Osteoblast (primary cell): ENCODE data around the gene SORCS3. TPM values are rescaled to one million over a fixed set of nuclear protein-coding genes. Genes with fewer than 3 reads are reported as not detected.

ENCODE experiments used
- DNase-seq: peaks from one replicate; pipeline ENCODE4 v3.0.0; 2011; ENCODE audit warnings: low spot score, mixed read lengths; ENCODE audit not compliant: insufficient read length; ENCODE audit errors: missing footprints
- H2AFZ ChIP-seq: 2 replicates; pipeline ENCODE4 v1.6.0; 2011; ENCODE audit warnings: mild to moderate bottlenecking, low read length
- H3K27ac ChIP-seq: 2 replicates; pipeline ENCODE4 v1.5.1; 2011; ENCODE audit warnings: mild to moderate bottlenecking, low read depth, low read length, moderate library complexity
- H3K27me3 ChIP-seq: 2 replicates; pipeline ENCODE4 v1.6.0; 2012; ENCODE audit warnings: mild to moderate bottlenecking, control low read depth, inconsistent platforms, low read length, moderate library complexity; ENCODE audit not compliant: insufficient read depth
- H3K36me3 ChIP-seq: 2 replicates; pipeline ENCODE4 v1.5.1; 2011; ENCODE audit warnings: mild to moderate bottlenecking, low read length, control low read depth, moderate library complexity; ENCODE audit not compliant: insufficient read depth
- H3K4me1 ChIP-seq: 2 replicates; pipeline ENCODE4 v1.5.1; 2011; ENCODE audit warnings: mild to moderate bottlenecking, low read length, control low read depth, moderate library complexity; ENCODE audit not compliant: insufficient read depth
- H3K4me2 ChIP-seq: 2 replicates; pipeline ENCODE4 v1.6.0; 2011; ENCODE audit warnings: mild to moderate bottlenecking, low read length; ENCODE audit not compliant: insufficient read depth
- H3K4me3 ChIP-seq: fragments of 200-600 bp; sonication (generic); 3 replicates; pipeline ENCODE4 v1.5.1; 2012; ENCODE audit warnings: mild to moderate bottlenecking, low read length, inconsistent platforms; ENCODE audit not compliant: insufficient read depth
- H3K79me2 ChIP-seq: 2 replicates; pipeline ENCODE4 v1.6.0; 2012; ENCODE audit warnings: mild to moderate bottlenecking, low read length, control low read depth, inconsistent platforms; ENCODE audit not compliant: insufficient read depth
- H3K9me3 ChIP-seq: 2 replicates; pipeline ENCODE4 v1.5.1; 2011; ENCODE audit warnings: low read depth, low read length, control low read depth
- H4K20me1 ChIP-seq: 2 replicates; pipeline ENCODE4 v1.6.0; 2012; ENCODE audit warnings: mild to moderate bottlenecking, low read length, control low read depth; ENCODE audit not compliant: insufficient read depth
- total RNA-seq: library from RNA; depleted of rRNA; stranded (reverse); fragments of >200 nt; gene quantifications from 2 replicates; pipeline ENCODE4 v1.2.3, GENCODE V29; 2012
- TF ChIP-seq, protein P1 (sequence below): IDR thresholded peaks from 2 replicates; pipeline ENCODE4 v1.5.1; 2011; ENCODE audit warnings: mild to moderate bottlenecking, low read depth, low read length, moderate library complexity; ENCODE audit errors: extremely low read depth

Gene SORCS3
- total RNA-seq, 1 donor, result not detected

DNA sequence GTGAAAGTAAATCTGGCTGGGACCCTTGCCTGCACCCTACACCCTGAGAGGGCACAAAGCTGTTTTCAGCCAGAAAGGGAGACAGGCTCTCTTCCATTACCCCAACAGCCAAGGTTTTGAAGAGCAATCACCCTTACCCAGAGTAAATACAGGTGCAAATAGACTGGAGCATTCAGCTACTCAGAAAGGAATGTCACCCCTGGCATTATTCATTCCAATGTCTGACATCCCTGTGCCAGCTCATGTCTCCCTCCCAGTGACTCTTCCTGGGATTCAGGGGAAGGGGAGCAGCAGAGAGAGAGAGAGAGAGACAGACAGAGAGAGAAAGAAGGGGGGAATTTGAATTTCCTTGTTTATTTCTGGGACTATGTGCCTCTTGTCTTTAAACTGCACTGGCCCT is 611.8 kb downstream of the SORCS3 start:
- Histone ChIP-seq H3K4me2 (no peak overlapping the region), H3K36me3 (no peaks in the 10 kb centered on the region), H2AFZ (no peak overlapping the region), H4K20me1 (no peaks in the 10 kb centered on the region), H3K4me1 (no peaks in the 10 kb centered on the region), H3K9me3 (no peaks in the 10 kb centered on the region), H3K27me3 (no peaks in the 10 kb centered on the region), H3K4me3 (no peak overlapping the region), H3K79me2 (no peaks in the 10 kb centered on the region), H3K27ac (no peak overlapping the region)
- no peak for DNase-seq
- TF ChIP-seq, protein P1, sequence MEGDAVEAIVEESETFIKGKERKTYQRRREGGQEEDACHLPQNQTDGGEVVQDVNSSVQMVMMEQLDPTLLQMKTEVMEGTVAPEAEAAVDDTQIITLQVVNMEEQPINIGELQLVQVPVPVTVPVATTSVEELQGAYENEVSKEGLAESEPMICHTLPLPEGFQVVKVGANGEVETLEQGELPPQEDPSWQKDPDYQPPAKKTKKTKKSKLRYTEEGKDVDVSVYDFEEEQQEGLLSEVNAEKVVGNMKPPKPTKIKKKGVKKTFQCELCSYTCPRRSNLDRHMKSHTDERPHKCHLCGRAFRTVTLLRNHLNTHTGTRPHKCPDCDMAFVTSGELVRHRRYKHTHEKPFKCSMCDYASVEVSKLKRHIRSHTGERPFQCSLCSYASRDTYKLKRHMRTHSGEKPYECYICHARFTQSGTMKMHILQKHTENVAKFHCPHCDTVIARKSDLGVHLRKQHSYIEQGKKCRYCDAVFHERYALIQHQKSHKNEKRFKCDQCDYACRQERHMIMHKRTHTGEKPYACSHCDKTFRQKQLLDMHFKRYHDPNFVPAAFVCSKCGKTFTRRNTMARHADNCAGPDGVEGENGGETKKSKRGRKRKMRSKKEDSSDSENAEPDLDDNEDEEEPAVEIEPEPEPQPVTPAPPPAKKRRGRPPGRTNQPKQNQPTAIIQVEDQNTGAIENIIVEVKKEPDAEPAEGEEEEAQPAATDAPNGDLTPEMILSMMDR, result no peak

DNA sequence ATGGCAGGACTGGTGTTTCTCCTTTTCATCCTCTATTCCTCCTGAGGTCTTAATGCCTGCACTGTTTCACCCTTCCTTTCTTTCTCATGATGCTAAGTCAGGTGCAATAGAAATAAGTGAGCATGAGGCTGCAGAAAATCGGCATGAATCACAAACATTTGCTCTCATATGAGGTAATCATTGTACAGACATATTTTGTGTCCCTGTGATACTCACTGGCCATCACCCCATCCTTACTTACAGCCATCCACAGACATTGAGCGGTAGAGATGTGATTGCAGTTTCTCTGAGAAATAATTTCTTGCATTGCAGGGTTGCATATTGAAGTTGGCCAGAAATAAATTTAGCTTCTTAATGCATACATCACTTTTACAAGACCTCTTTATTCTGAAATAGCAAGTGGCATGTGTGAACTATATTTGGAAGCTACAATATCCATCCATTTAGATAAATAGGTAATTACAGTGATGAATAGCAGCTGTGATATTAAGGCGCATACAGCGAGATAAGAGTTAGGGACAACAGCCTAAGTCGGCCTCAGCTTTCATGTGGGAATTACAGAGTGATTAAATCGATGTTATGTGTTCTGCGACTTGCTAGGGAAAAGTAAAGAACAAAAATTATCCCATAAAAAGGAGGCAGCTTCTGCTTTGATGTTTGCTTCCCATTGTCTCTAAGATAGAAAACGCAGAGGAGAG is 612.6 kb downstream of the SORCS3 start:
- Histone ChIP-seq H2AFZ (no peak overlapping the region), H3K4me3 (no peak overlapping the region), H4K20me1 (no peaks in the 10 kb centered on the region), H3K36me3 (no peaks in the 10 kb centered on the region), H3K4me1 (no peaks in the 10 kb centered on the region), H3K9me3 (no peaks in the 10 kb centered on the region), H3K27me3 (no peaks in the 10 kb centered on the region), H3K4me2 (no peak overlapping the region), H3K79me2 (no peaks in the 10 kb centered on the region), H3K27ac (no peak overlapping the region)
- TF ChIP-seq, protein P1, result no peak
- no peak for DNase-seq

DNA sequence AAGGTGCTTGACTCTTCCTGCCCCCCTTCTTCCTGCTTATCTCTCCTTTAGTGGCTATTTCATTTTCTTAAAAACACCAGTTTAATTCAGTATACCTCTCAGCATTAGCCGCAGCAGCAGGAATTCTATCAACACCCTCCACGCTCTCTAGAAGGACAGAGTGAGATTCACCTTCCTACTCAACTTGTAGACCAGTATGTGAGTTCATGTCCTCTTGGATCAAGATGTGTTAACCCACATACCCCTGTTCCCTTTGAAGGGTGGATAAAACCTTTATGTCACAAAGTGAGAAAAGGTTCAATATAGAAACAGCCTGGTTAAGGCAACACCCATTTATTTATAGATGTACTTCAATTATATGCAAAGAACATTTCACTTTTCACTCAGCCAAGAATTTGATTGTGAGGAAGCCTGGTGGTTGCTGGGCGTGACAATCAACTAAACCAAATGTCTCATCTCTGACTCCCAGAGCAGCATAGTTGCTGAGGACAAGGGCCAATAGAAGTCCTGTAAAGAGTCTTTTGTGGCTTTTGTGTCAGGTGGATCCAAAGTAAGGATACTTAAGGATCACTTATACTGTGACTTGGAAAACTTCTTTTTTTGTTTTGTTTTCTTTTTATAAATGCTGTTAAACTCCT is 617.1 kb downstream of the SORCS3 start:
- Histone ChIP-seq H4K20me1 (no peaks in the 10 kb centered on the region), H2AFZ (no peak overlapping the region), H3K27ac (no peak overlapping the region), H3K4me1 (no peaks in the 10 kb centered on the region), H3K4me3 (no peak overlapping the region), H3K36me3 (no peaks in the 10 kb centered on the region), H3K4me2 (no peak overlapping the region), H3K79me2 (no peaks in the 10 kb centered on the region), H3K9me3 (no peaks in the 10 kb centered on the region), H3K27me3 (no peaks in the 10 kb centered on the region)
- DNase-seq, result no peak
- TF ChIP-seq, protein P1, result no peak

DNA sequence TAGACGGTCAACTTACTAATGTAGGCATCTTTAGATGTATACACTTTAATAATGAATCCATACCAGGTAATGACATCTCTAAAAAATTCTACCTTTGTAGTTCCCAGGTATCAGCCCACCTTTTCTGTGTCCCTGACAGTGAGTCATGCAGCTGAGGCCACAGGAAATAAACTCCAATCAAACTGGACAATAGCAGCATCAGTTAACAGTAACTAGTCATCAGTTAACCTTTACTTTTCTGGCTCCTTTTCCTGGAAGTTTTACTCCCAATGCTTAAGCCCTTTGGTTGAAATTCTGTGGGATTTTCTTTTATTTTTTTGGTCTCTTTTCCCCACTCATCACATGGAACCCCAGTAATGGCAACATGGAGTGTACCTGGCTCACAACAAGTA is 617.6 kb downstream of the SORCS3 start:
- H3K4me1 ChIP-seq, result no peaks in the 10 kb centered on the region

More for the DNA sequence above, 617.6 kb downstream of the SORCS3 start:
- Histone ChIP-seq H3K4me2 (no peak overlapping the region), H3K36me3 (no peaks in the 10 kb centered on the region), H3K27ac (no peak overlapping the region), H4K20me1 (no peaks in the 10 kb centered on the region), H3K27me3 (no peaks in the 10 kb centered on the region), H2AFZ (no peak overlapping the region), H3K4me3 (no peak overlapping the region), H3K79me2 (no peaks in the 10 kb centered on the region), H3K9me3 (no peaks in the 10 kb centered on the region)
- TF ChIP-seq, protein P1, result no peak
- no peak for DNase-seq
